GF-D8 (cell line): Measurements from ENCODE around the gene POGLUT2.

Experiments
- DNase-seq: peaks from one replicate; lab custom pipeline; 2025; lab: John Stamatoyannopoulos, UW

POGLUT2 gene

GRCh38 chr13:102768909-102769308 lies 29.9 kb downstream of the POGLUT2 start:
- DNase-seq = no peak

DNA sequence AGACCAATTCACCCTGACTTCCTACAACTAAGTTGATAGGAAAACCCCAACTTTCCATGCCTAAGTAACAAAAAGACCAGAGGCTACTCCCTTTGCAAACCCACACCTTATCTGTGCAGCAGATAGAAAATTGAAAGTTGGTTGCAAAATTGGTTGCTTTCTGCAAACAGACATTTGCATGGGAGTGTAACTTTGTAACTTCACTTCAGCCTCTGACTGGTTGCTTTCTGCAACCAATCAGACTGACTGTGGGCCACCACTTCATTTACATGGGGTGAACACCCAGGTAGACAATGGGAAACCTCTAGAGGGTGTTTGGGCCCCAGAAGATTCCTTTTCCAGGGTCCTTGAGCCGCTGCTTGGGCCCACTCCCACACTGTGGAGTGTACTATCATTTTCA lies 35.0 kb downstream of the POGLUT2 start:
- no peak for DNase-seq

GRCh38 chr13:102761071-102761470 lies 37.7 kb downstream of the POGLUT2 start:
- DNase-seq = no peak

DNA sequence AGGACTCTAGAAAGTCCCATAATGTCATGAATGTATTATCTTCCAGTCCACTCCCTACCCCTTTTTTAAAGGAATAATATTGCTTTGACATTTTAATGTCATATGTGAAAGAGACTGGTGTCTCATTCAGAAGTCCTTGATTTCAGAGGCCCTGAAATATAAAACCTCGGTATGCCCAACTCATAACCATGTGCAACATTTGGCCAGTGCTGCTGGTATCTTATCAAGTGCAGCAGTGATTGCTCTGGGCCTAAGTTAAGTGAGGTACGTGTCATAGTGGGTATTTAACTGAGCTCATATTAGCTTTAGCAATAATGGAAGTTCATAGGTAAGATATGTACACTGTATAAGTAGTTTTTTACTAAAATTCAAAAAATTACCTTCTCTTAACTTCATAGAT lies 39.9 kb downstream of the POGLUT2 start:
- DNase-seq = no peak

DNA sequence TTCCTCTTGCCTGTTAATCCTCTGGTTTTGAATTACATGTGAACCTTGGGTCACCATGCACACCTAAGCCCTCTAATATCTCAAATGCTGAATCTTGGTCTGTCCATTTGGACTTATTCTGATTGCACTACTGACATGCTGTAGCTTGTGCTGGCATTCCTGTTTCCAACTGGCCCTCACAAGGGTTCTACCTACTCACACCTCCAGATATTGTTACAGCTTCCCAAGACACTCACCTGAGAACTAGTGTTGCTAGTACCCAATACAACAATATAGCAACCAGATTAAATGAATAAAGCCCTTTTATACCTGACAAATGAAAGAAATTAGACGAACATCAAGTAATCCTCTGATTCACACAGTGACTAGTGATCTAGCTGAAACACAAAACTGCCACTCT lies 41.8 kb downstream of the POGLUT2 start:
- DNase-seq = no peak

- no peak for DNase-seq
Measured at GRCh38 chr13:102751886-102752285, 46.9 kb downstream of the POGLUT2 start.

- no peak for DNase-seq
Measured at GRCh38 chr13:102742506-102742905, 56.3 kb downstream of the POGLUT2 start.

GRCh38 chr13:102742101-102742500 lies 56.7 kb downstream of the POGLUT2 start:
- DNase-seq = no peak
